HG02759 (cell line): Measurements from ENCODE around the gene ANKRD66.
"Not testable (repeated sequence)": the region's sequence is repeated elsewhere in the genome, so short reads cannot be mapped to it uniquely, and the experiment has no call there.

Experiments
- ATAC-seq: cut with Tn5 transposase; IDR thresholded peaks from one replicate; pipeline ENCODE4 v1.9.1; 2021; ENCODE audit warnings: mild to moderate bottlenecking, moderate library complexity; ENCODE audit not compliant: unreplicated experiment

The ANKRD66 gene

DNA sequence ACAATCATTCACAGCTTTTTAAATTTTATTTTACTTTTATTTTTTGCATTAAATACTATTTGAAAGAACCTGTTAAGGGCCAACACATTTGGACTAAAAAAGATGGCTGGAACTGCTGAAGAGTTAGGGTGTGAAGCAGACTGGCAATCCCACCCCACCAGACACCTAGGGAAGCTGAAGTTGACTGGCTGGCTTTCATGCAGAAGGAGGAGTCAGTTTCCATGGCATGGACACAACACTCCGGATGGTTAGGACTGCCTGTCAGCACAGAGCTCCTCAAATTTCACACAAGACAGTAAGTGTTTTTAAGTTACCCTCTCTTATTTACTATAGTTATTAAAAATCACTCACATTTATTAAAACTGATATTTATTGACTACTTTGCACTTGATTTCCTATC is at the start of gene ANKRD66:
ANKRD66 (plus strand) TSS at position 238 of the 400 bp plus-strand sequence. CDS start 5,016 bp downstream, outside the sequence.
- no peak for ATAC-seq

DNA sequence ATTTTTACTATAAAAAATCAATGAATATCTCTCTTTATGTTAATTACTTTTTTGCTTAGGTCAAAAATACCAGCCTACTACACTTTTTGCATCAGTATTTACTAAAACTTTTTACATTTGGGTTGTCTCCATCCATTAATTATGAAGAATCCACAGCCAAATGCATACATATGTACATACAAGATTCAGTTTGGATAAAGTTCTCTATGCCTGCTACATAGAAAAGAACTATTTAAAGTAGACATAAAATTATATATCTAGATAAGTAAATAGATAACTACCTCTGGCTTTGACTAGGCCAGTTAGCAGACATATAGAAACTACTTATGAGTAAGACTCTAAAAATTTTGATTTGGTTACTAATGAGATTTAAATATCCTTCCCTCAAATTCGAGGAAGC is 46.8 kb upstream of the ANKRD66 start:
- no peak for ATAC-seq

DNA sequence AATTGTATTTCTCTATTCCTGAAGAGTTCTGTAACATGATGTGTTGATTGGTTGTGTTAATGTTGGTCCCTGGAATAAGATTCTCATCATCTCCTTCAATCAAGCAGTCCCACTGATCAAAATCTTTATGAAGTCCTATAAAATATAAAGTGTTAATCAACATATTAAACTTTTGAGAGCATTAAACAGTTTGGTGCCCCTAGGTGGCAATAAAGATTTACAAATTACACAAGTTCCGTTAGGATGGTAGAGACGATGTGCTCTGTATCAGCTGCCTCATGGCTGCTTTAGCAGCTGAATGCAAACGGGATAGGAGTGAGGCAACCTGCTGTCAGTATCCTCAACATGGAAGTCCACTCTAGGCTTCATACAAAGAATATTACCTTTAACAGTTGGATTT is 42.2 kb upstream of the ANKRD66 start:
- ATAC-seq = no peak

DNA sequence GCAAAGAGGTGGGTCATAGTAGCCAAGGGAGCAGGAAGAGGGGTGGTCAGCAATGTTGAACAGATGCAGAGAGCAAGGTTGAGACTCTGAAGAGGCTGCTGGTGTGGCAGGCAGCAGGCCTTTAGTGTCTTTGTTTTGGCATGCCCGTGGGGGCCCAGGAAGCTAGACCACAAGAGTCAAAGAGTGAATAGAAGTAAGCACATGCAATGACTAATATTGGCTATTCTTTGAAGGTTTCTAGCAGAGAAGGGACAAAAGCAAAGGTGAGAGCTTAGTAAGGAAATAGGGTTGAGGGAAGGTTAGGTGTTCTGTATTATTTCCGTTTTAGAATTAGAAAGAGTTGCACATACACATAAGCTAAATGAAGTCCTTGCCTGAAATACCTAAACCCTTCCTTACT is 40.3 kb upstream of the ANKRD66 start:
- no peak for ATAC-seq

DNA sequence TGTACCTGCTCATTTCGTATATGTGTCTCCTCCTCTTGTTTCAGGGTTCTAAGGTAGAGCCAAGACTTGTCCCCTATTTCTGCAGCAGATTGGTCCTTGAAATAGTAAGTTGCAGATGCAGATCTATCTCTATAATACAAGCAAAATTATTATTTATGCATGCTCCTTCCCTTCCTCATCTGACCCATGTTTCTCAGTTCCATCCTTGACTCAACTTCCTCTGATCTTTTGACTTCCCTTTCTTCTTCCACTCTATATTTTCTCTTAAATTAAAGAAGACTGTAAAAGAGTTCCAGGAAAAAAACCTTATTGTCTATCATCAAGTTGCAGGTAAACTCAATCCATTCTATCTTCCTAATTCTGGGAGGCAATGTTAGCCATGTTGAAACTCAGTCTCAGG is 35.2 kb upstream of the ANKRD66 start:
- no peak for ATAC-seq

DNA sequence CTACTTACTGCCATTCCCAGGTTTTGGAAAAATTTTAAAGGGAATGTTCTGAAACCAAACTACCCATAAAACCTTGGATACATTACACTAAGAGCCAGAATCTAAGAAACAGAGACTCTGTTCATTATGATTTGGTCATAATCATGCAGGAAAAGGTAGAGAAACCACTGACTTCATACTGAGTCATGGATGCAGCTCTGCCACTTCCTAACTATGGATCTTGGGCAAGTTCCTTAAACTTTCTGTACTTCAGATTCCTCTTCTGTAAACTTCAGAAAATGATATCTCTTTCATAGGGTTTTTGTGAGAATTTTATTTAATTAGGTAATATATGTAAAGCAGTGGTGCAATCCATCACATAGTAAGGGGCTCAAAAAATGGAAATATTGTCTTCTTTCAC is 31.6 kb upstream of the ANKRD66 start:
- no peak for ATAC-seq

DNA sequence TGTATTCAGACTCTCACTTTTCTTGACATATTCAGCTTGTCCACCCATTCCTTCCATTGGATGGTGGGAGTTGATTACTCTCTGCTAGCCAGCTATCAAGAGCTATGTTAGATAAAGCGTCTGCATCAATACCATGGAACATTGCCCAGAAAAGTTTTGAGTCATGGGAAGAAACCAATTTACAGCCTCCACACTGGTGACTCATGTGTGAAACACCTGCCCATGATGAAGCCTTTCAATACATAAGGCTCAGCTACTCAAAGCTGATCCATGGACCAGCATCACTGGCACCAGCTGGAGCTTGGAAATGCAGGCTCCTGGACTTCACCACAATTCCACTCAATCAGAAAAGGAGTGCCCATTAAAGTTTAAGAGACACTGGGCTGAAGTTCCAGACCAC is 27.6 kb upstream of the ANKRD66 start:
- ATAC-seq = no peak

DNA sequence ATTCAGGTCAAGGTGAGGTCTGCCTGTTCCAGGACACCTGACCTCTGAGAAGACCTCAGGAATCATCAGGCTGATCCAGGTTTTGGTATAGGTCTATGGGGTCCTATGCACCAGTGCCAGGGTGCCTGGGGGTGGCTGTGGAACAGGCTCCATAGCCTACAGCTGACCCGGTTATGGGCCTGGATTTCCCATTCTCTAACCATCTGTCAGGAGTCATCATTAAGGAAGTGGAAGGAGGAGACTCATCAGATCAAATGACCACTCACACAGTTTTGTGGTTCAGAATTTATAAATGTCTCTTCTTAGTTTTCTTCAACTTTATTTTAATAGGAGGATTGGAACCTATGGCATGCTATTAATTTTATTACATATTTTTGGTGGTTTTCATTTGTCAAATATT is 26.3 kb upstream of the ANKRD66 start:
- no peak for ATAC-seq

DNA sequence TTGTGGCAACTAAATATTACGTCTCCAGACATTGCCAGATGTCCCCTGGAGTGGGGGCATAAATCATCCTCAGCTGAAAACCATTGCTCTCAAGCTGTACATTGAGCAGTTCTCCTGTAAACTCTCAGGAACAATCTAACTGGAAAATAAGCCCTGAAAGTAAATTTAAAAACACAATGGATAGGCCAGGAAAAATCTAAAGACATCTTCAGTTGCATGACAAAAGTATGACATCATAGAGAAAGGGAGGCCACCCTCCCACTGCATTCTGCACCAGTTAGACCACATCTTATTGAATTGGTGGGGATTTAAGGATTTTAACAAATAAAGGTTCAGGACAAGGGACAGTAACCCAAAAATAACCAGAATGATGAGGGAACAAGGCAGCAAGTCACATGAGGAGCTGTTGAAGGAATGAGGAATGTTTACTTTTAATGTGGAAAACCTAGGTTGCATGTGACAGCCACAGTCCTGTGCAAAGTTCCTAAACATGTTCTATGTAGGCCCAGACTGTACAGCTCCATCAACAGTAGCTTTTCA is 16.9 kb upstream of the ANKRD66 start:
- no peak for ATAC-seq

DNA sequence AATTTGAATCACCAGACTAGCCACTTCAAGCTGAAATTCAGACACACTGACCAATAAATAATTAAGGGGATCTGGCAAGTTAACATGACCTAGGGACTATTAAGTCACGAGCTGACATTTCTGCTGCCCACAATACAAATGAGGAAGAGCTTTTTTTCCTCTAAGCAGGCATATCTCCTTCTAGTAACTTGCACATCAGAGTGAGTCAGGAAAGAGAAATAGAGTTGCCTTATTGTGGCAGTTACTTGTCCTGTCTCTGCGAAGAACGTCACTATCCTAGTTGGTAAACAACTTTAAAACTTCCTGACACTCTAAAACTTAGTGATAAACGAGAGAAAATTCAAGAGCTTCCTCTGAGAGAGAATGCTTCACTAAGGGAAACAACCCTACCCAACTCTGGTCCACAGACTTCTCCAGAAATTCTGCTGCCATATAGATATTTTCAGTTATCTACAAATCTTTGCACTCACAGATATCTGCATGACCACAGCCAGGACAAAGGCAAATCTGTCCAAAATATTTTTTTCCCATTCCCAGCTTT is 15.7 kb upstream of the ANKRD66 start:
- ATAC-seq = no peak

DNA sequence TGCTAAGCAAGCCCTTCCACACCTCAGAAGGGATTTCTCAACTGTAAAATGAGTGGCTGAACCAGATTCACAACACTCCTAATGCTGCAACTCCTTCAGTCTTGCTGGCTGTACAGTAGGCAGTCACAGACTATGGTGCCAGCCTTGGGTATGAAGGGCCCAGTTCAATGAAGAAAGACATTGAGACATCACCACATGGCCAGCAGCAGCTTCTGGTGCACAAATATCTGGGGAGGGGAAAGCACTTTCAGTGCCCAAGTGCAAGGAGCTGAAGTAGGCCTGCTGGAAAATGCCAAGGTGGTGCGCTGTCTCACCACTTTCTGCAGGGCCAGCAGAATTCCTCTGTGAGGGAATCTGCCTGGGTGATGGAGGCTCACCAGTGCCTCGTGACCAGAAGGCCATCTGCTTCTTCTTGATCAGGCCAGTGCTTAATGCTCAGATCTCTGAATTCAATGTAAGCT is 13.4 kb upstream of the ANKRD66 start:
- ATAC-seq = no peak

DNA sequence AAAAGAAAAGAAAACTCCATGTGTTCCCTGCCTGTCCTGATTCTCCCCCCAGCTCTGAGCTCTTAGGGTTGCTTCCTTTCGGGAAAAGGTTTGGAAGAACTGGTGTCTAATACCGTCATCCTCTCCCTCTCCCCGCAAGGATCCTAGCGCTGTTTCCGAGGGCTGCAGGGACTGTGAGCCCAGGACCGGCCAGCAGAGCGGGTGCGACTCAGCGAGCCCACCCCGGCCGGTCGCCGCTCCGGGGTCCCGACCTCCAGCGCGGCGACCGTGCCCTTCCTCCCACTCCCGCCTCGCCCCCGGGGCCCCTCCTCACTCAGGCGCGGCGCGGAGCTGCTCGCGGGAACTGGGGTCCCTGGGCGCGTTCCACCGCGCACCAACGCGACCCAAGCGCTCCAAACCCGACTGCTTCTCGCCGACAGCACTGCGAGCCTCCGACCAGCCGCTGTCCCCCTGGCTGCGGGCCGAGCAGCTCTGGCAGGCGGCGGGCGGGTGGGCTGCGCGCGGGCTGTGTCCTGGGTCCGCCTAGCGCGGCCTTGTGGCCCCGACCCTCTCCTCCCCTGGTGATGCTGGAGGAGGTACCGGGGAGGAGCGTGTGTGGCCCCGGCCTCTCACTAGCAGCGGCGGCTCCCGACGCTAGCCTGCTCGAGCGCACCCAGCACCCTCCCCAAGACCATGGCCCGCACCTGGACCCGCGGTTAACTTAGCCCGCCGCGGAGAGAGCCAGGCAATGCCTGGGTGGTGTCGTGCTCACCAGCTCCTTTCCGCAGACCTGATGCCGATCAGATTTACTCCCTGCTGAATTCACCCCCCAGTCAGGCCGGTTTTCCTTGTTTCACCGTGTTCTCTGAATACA is 11.6 kb upstream of the ANKRD66 start, which contains the start of gene PLA2G7:
PLA2G7 (minus strand) TSS at position 509 of the 853 bp plus-strand sequence. CDS start 12,484 bp downstream, outside the sequence.
- no peak for ATAC-seq

DNA sequence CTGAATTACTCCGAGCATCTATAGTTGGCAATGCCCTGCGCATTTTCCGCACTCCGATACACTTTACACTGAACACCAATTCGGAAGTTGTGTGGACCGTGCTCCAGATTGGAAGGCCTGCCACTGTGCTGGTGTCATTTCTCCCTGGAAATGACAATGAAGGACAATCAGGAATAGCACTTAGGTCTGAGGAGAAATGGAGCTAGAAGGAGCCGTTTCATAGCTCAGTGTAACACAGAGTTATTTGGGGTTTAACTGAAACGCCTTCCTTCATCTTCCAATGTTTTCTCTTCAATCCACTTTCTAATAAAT is 11.1 kb upstream of the ANKRD66 start:
- ATAC-seq = no peak

DNA sequence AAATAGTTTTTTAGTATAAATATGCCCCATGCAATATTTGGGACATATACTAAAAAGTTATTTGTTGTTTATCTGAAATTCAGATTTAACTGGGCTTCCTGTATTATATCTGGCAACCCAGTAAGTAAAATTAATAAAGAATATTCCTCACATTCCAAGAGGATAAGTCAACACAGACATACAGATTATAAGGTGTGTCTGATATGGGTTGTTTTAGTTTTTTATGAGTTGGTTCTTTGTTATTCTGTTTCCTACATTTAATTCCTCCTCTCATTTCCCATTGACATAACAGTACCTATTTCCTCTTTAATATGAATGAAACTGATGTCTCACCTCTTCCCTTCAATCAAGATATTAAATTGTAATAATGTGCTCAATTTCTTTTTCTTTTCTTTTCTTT is 9.8 kb upstream of the ANKRD66 start:
- no peak for ATAC-seq

DNA sequence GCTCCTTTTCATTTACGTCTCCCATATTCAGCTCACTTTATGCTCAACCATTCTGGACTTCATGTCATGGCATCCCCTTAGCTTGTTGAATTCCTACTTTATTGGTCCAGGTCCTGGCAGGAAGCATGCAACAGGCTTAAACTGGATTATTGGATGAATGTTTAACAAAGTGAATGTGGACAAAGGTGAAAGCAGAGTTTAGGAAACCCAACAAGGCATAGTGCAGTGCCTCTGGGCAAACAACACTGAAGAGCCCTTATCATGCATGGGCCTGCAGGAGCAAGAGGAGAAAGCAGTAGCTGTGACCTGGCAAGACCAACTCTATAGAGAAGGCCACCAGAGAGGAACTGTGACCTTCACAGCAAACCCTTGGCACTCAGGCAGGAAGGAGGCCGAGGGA is 5.3 kb upstream of the ANKRD66 start:
- ATAC-seq = no peak

DNA sequence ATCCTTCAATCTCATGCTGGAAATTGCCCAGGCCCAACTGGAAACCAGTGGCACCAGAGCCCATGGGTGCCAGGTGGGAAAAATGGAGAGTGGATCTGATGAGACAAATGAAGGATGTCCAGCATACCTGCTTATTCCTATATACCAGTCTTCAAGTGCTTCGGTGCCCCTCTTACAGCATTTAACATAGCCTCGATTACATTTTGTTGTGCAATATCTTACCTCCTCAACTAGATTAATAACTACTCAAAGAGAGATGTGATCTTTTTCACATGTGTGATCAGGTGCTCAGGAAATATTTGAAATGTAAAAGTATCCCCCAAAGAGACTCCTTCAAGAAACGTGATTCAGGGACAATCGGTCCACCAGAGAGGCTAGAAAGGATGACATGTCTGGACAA is 4.8 kb upstream of the ANKRD66 start:
- no peak for ATAC-seq

DNA sequence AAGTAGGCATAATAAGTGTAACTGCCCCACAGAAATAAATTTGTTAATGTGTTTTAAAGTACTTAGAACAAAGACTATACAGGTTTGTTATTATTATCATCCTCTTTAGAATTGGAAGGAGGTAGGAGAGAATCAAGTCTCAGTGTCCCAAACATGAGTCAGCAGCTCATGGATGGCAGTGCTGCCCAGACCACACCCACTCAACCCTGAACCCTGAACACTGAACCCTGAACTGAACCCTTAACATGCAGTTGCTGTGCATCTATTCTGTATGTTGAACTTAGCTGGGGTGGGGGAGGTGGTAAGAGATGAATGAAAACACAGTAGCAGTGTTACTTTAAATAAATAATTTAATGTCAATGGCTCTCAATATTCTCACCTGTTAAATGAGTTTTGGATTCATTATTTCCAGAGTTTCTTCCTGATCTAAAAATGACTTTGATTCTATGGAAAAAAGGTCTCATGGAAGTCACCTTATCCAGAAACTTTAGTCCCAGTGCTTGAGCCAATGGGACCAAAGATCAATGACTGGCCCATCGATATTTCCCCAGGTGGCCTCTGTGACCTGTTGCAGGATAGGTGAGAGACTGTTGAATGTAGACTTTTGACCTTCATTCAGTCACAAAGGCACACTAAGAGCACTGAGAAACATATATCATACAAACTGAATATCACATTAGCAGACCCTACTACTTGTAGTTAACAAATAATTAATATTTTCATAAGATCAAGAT is 3.1 kb upstream of the ANKRD66 start:
- no peak for ATAC-seq

DNA sequence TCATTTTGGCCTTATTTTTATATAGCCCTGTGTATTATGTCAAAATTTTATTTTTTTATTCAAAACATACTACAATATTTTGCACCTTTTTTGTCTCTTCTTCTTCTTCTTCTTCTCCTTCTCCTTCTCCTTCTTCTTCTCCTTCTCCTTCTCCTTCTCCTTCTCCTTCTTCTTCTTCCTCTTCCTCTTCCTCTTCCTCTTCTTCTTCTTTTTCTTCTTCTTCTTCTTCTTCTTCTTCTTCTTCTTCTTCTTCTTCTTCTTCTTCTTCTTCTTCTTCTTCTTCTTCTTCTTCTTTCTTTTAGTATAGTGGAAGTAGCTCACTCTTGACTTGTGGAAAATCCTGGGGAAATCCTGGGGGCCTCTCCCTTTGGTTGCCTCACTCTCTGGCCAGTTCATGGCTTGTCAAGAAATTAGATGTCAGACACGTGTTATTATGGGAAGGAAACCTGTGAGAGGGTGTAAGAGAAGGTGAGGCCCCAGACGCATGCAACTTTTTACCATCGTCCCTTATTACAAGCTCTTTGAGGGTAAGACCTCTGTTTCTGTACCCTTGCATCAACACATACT is 2.5 kb upstream of the ANKRD66 start:
- not testable (repeated sequence) for ATAC-seq

DNA sequence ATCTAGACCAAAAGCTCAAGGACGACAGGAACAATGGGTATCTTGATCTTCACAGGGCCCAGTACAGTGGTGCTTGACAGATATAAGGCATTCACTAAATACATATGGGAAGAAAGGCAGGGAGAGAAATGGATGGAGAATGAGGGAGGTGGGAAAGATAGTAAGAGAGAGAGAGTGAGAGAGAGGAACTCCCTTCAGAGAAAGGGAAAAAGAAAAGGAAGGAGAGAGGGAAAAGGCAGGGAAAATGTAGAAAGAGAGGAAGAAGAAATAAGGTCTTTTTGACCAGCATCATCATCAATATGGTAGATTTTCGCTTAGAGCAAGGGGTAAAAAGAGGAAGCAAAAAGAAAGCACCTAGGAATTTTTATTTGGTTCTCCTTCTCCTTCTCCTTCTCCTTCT is 760 bp upstream of the ANKRD66 start:
- ATAC-seq = no peak

DNA sequence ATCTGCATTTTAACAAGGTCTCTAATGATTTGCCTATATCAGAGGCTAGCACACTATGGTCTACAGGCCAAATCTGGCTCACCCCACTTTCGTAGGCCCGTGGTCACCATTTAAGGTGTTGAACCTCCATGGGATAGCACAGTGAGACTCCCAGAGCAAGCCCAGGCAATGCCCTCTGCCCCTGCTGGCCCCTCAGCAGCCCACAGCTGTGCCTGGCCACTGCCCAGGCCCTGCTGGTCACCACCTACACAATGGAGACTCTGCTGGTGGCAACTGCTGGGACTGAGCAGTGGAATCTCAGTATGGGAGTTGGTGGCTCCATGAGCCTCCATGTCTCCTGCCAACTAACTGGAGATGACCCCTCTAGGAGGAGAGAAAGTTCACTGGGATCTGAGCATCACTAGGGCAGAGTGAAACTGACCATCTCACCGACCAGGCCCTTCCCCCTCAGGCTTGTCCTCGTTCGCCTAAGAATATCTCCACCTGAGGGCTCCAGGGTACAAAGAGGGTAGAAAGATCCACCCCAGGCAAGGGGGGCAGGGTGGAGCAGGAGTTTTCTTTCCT is 2.3 kb downstream of the ANKRD66 start:
- no peak for ATAC-seq

DNA sequence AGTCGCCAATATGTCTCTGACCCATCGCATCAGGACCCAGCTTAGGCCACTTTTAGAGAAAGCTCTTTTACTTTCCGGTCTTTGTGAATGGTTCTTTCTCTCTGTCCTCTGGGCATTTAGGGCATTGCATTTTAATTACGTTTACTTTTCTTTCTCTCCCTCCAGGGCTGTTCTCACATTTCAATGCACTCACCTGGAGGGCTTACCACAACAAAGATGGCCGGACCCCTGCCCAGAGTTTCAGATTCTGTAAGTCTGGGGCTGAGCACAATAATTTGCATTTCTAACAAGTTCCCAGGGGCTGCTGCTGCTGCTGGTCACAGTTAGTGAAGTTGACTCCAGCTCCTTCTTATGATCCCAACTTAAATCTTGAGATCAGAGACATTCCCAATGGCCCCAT is 3.0 kb downstream of the ANKRD66 start:
- no peak for ATAC-seq
